ENCODE measurements around the gene HDAC1. TPM values are rescaled to one million over a fixed set of nuclear protein-coding genes. Genes with fewer than 3 reads are reported as not detected.

The HDAC1 gene
- 65.0 TPM for total RNA-seq

DNA sequence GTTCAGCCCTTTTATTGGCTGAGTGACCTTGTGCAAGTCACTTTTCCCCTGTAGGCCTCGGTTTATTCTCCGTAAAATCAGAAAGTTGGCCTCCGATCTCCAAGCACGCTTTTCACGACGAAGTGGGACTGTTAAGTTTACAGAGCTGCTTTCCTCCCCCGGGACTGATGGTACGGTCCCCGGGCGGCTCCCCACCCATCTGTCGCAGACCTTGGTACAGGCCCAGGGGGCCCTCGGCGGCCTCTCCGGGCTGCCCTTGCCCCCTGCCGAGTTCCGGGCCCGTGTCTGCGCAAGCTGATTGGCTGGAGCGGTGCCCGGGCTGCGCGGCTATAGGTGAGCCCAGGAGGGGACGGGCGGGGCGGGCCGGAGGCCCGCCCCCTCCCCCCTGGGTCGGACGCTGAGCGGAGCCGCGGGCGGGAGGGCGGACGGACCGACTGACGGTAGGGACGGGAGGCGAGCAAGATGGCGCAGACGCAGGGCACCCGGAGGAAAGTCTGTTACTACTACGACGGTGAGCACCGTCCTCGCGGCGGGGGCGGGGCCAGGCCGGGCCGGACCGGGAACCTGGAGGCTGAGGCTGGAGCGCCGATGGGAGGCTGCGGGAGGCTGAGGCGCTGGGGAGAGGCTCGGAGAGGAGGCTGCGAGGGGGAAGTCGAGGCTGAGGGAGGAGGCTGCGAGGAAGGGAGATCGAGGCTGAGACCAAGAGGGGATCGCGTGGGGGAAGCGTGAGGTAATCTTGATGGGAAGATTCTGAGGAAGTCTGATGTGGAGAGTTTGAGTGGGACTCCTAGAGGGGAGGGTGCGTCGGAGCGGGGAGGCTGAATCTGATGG lies at the start of gene HDAC1:
HDAC1 (plus strand) TSS at position 376 of the 831 bp plus-strand sequence; CDS start at position 463, 87 bp downstream.

DNA sequence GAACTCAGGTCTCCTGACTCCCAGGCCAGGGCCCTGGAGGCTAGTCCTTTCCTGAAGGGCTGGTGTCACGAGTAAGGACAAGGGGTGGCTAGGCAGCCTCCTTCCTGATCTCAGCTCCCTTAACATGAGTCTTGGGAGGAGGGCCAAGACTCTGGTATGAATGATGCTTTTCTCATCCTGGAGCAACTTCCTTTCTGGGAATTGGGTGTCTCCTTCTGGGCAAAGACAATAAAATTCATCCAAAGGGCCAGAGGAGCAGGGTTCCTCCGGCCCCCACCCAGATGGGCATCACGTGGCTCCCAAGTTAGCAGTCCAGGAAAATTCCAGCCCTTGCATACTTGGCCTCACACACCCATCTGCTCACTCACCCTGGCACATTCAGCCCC lies 45.0 kb upstream of the HDAC1 start, which contains the start of gene FAM167B:
FAM167B (plus strand) TSS at position 335 of the 386 bp plus-strand sequence. CDS start 200 bp downstream, outside the sequence.

DNA sequence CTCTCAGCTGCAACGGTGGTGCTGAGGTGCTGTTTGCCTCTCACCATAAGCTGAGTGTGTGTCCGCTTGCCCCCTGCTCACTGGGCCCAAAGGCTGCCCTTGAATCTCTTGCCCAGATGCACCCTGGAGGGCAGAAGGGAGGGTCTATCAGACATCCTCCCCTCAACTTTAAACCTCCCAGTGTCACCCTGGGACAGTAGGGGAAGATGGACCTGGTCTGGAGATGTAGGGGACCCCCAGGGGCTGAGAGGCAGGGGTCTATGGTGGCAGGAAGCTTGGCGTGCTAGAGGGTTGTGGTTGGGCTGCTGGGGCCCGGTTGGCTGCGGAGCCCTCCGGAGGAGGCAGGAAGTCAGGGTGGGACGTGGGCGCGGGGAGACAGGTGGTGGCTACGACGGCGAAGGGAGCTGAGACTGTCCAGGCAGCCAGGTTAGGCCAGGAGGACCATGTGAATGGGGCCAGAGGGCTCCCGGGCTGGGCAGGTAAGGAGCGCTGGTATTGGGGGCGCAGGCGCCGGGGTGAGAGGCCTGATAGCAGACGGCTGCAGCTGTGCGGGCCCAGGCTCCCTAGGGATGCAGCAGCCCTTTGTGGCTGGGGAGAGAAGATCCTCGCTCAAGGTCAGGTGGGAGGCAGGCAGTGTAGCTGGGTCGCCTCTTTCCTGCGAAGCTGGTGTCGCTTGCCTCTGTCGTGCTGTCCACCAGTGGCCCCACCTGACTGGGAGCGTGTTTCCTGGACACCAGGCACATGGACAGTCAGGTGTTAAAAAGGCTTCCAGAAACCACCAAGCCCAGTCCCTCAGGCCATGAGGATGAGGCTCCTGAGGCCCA lies 40.8 kb upstream of the HDAC1 start, which contains the start of gene LCK:
LCK (plus strand) TSS at position 373 of the 824 bp plus-strand sequence. CDS start 23,065 bp downstream, outside the sequence.

DNA sequence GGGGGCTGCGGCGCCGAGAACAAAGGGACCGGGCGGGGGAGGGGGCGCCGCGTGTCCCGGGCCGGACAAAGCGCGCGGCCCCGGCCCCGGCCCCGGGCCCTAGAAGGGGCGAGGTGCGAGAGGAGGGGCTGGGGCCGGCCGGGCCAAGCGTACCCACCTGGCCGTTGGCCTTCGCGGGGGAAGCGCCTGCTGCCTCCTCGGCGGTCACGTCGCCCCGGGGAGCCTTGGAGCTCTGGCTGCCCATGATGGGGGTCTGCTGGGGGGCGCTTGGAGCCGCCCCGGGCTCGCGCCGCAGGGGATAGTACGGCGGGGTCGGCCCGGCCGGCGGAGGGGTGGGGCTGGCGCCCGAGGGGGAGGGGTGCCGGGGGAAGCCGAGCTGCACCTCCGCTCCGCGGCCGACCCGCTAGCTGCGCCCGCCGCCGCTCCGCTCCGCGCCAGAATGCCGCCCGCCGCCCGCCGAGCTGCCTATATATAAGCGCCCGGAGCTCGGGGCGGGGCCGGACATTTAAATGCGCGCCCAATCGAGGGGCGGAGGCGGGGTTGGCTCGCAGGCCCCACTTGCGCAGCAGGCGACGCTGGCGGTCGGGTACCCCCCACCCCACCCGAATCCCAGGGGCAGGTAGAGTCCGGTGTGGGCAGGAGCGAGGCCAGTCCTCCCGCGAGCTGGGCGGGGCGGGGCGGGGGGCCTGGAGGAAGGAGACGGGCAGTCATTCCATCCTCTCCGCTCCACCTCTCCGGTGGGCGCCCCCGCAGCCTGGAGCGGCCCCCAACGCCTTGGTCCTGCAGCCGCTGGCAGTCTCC lies 44.1 kb downstream of the HDAC1 start, which contains the start of gene MARCKSL1:
MARCKSL1 (minus strand) TSS at position 444 of the 801 bp plus-strand sequence; CDS start at position 244, 200 bp downstream.

DNA sequence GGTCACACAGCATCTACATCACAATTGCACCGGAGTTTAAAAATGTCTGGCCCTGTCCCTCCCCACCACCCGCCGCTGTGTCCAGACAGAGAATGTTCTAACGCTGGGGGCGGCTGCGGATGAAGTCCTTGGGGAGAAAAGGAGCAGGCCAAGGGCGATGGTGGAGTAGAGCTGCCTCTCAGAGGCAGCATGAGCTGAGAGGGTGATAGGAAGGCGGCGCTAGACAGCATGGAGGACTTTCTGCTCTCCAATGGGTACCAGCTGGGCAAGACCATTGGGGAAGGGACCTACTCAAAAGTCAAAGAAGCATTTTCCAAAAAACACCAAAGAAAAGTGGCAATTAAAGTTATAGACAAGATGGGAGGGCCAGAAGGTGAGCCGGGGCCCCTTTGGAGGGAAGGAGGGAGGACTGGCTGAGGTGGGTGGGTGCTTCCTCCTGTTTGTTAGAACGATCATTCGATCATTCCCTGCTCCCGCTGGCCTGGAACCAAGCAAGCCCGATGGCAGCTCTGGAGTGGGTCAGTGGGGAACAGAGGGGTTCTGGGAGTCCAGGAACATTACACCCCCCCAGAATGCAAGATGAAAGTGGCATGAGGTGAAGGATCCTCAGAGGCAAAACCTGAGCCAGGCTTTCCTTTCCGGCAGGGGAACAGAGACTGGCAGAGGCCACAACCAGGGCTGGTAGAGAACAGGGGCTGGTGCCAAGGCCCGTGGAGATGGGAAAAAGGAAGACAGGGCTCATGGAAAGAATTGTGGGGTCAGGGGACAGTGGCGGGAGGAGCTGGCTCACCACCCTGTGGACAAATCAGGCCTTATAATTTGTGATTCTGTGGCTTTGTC lies 70.8 kb downstream of the HDAC1 start, which contains the start of the genes FAM229A and TSSK3:
FAM229A (minus strand) TSS at position 12 of the 840 bp plus-strand sequence. CDS start 394 bp downstream, outside the sequence.
TSSK3 (plus strand) TSS at position 66 of the 840 bp plus-strand sequence; CDS start at position 229, 163 bp downstream.

Other genes starting within 250 kb of the HDAC1 start
- gene TMEM39B, start 219.1 kb upstream of the HDAC1 start, total RNA-seq = 6.7 TPM
- 38.9 TPM for gene KPNA6, start 184.0 kb upstream of the HDAC1 start, total RNA-seq
- gene TXLNA, start 112.4 kb upstream of the HDAC1 start, total RNA-seq = 44.8 TPM
- 19.8 TPM for gene CCDC28B, start 91.5 kb upstream of the HDAC1 start, total RNA-seq
- 5.9 TPM for gene IQCC, start 86.4 kb upstream of the HDAC1 start, total RNA-seq
- not detected for gene DCDC2B, start 83.0 kb upstream of the HDAC1 start, total RNA-seq
- 18.8 TPM for gene TMEM234, start 69.7 kb upstream of the HDAC1 start, total RNA-seq
- gene EIF3I, start 69.7 kb upstream of the HDAC1 start, total RNA-seq = 133 TPM
- gene FAM167B, start 44.9 kb upstream of the HDAC1 start, total RNA-seq = 2.1 TPM
- gene LCK, start 40.8 kb upstream of the HDAC1 start, total RNA-seq = 1.4 TPM
- gene MARCKSL1, start 44.1 kb downstream of the HDAC1 start, total RNA-seq = 159 TPM
- gene FAM229A, start 70.4 kb downstream of the HDAC1 start, total RNA-seq = 3.1 TPM
- 0.55 TPM for gene TSSK3, start 70.5 kb downstream of the HDAC1 start, total RNA-seq
- gene BSDC1, start 102.4 kb downstream of the HDAC1 start, total RNA-seq = 100 TPM
- gene ZBTB8B, start 173.0 kb downstream of the HDAC1 start, total RNA-seq = 3.8 TPM
- 24.7 TPM for gene ZBTB8A, start 247.3 kb downstream of the HDAC1 start, total RNA-seq